Common myeloid progenitor, CD34-positive (primary cell): ENCODE data around the gene TMEM215. TPM values are rescaled to one million over a fixed set of nuclear protein-coding genes. Genes with fewer than 3 reads are reported as not detected.

Experiments used
- CTCF ChIA-PET: fragments of 350-600 bp; sonication (Branson Sonifier 250); formaldehyde crosslinking; loops from one replicate; lab custom pipeline; 2021; ENCODE audit warnings: antibody characterized with exemption; lab: Charles Lee
- POLR2A ChIA-PET: fragments of 350-600 bp; sonication (Branson Sonifier 250); formaldehyde crosslinking; loops from one replicate; lab custom pipeline; 2021; ENCODE audit warnings: antibody characterized with exemption; lab: Charles Lee
- DNase-seq, 3 donors: peaks; one replicate each; pipeline versions ENCODE4 v3.0.0 to v3.0.0-alpha.2; 2013
- H3K27ac ChIP-seq, 2 experiments: 1 replicate in 1 of 2; 2 replicates in 1 of 2; pipeline ENCODE4 v1.7.0; 2013; ENCODE audit warnings: inconsistent platforms in 2 of 2, low read length in 2 of 2, mild to moderate bottlenecking in 2 of 2, low read depth in 1 of 2, moderate library complexity in 1 of 2; ENCODE audit not compliant: severe bottlenecking in 2 of 2, insufficient read depth in 1 of 2, poor library complexity in 1 of 2
- H3K27me3 ChIP-seq, 5 experiments: replicated peaks in 2 of 5; 1 replicate in 3 of 5; 2 replicates in 2 of 5; pipeline versions ENCODE4 v1.6.1 to v1.7.0; 2013; ENCODE audit warnings: low read length in 4 of 5, mild to moderate bottlenecking in 2 of 5, moderate library complexity in 2 of 5, inconsistent platforms in 1 of 5; ENCODE audit not compliant: insufficient read depth in 5 of 5, control insufficient read depth in 4 of 5
- H3K36me3 ChIP-seq, 4 experiments: 1 replicate in 2 of 4; 2 replicates in 2 of 4; pipeline versions ENCODE4 v1.6.1 to v1.7.0; 2013; ENCODE audit warnings: low read length in 3 of 4, control low read depth in 1 of 4, mild to moderate bottlenecking in 1 of 4; ENCODE audit not compliant: control insufficient read depth in 4 of 4, insufficient read depth in 4 of 4
- H3K4me1 ChIP-seq, 4 experiments: 1 replicate in 3 of 4; 2 replicates in 1 of 4; pipeline versions ENCODE4 v1.6.1 to v1.7.1; 2013; ENCODE audit warnings: low read length in 3 of 4, mild to moderate bottlenecking in 3 of 4, control low read depth in 1 of 4, inconsistent platforms in 1 of 4, moderate library complexity in 1 of 4; ENCODE audit not compliant: control insufficient read depth in 4 of 4, insufficient read depth in 4 of 4; ENCODE audit errors: control extremely low read depth in 1 of 4
- H3K4me3 ChIP-seq, 7 experiments: 1 replicate in 4 of 7; 2 replicates in 3 of 7; pipeline versions ENCODE4 v1.5.1 to v1.7.0; 2013; ENCODE audit warnings: mild to moderate bottlenecking in 7 of 7, low read length in 6 of 7, moderate library complexity in 6 of 7, inconsistent platforms in 2 of 7, low read depth in 2 of 7, control low read depth in 1 of 7; ENCODE audit not compliant: insufficient read depth in 4 of 7, control insufficient read depth in 1 of 7; ENCODE audit errors: extremely low read depth in 1 of 7
- H3K9me3 ChIP-seq, 5 experiments: 1 replicate in 4 of 5; 2 replicates in 1 of 5; pipeline versions ENCODE4 v1.6.1 to v1.7.1; 2013; ENCODE audit warnings: low read length in 4 of 5, mild to moderate bottlenecking in 2 of 5, inconsistent platforms in 1 of 5, low read depth in 1 of 5, moderate library complexity in 1 of 5; ENCODE audit not compliant: control insufficient read depth in 4 of 5, insufficient read depth in 2 of 5; ENCODE audit errors: control extremely low read depth in 1 of 5
- WGBS: methylation state at CpG from one replicate; pipeline ENCODE4 v1.1.5; 2013; ENCODE audit not compliant: insufficient coverage; 5-methylcytosine and 5-hydroxymethylcytosine counted together
- polyA plus RNA-seq: library from polyadenylated mRNA; unstranded; fragments of 120-200 nt; gene quantifications from one replicate; pipeline ENCODE4 v1.2.1, GENCODE V29; 2013

Gene TMEM215
- not detected for polyA plus RNA-seq

DNA sequence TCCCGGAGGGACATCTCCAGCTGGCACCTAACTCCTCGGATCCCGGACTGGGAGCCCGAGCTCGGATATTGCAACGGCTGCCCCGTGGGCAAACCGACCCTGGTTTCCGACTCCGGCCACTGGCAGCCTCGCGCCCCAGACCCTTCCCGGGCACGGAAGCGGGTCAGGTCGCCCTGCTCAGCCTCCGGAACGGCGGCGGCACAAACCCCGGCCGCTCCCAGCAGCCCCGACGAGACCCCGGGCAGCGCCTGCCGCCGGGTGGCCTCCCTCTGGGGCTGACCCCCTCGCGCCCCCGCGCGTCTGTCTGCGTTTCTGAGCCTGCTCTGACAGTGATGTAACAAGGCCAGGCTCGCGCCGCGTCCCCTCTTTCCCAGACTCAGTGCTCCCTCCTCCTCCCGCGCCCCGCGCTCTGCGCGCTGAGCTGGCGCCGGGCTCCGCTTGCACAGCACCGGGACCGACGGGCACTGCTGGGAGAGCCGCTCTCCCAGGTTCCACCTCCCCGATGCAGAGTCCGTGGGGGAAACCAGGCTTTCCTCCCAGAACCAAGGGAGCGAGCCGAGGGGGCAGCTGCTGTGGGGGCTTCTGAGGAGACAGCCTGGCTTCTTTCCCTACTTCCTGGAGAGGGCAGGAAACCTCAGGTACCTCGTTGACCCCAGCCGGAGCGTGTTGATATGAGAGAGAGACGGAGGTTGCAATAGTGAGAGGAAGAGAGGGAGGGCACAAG lies at the start of gene TMEM215:
TSS of gene TMEM215 (plus strand) at position 373 of the 724 bp plus-strand sequence. CDS start 644 bp downstream, outside the sequence.
- peak within 1 kb of the TSS in 3 of 7 experiments; percentile 14 to 28 (median 27) for H3K4me3 ChIP-seq
- POLR2A ChIA-PET, result no interaction called here

GRCh38 chr9:32735476-32735875 lies 47.9 kb upstream of the TMEM215 start:
- peaks cover 0 to 5% (median 0%) of the 10 kb centered on the region in 5 experiments for H3K27me3 ChIP-seq
- no peak for DNase-seq
- no peak overlapping the region for H3K27ac ChIP-seq
- no peaks in the 10 kb centered on the region for H3K4me1 ChIP-seq
- H3K36me3 ChIP-seq, result no peaks in the 10 kb centered on the region
- CTCF ChIA-PET, result no interaction called here
- no peaks in the 10 kb centered on the region for H3K9me3 ChIP-seq
- H3K4me3 ChIP-seq, result no peak overlapping the region
- 91% methylated on average over 3 of the region's 3 CpGs for WGBS
- POLR2A ChIA-PET, result no interaction called here

More for the DNA sequence above, at the start of gene TMEM215:
- Histone ChIP-seq H3K27me3 (peaks cover 24 to 79% (median 45%) of the 10 kb centered on the region in 5 experiments), H3K4me1 (peaks cover 0 to 8% (median 4%) of the 10 kb centered on the region in 4 experiments), H3K9me3 (peaks cover 0 to 6% (median 0%) of the 10 kb centered on the region in 5 experiments), H3K36me3 (no peaks in the 10 kb centered on the region), H3K27ac (no peak within 1 kb of the TSS)
- under 1% methylated on average over 32 of the region's 59 CpGs for WGBS
- no peak for DNase-seq
- CTCF ChIA-PET, result no interaction called here

- ChIA-PET CTCF (no interaction called here), POLR2A (interaction anchor here (0.6 kb wide), 1 partner anchor 13 kb away, joined by 6 read pairs; no protein-coding TSS in a partner anchor)
- 100% methylated on average over 1 of the region's 1 CpG for WGBS
- DNase-seq, result no peak
- peaks cover 0 to 7% (median 2%) of the 10 kb centered on the region in 5 experiments for H3K27me3 ChIP-seq
- no peak overlapping the region for H3K27ac ChIP-seq
- H3K4me3 ChIP-seq, result no peak overlapping the region
- no peaks in the 10 kb centered on the region for H3K4me1 ChIP-seq
- no peaks in the 10 kb centered on the region for H3K9me3 ChIP-seq
- no peaks in the 10 kb centered on the region for H3K36me3 ChIP-seq
Measured at GRCh38 chr9:32737378-32737777, 46.0 kb upstream of the TMEM215 start.

GRCh38 chr9:32738501-32739172 lies 44.7 kb upstream of the TMEM215 start:
- 100% methylated on average over 4 of the region's 4 CpGs for WGBS

GRCh38 chr9:32741706-32742105 lies 41.6 kb upstream of the TMEM215 start:
- DNase-seq, result no peak
- CTCF ChIA-PET, result no interaction called here

More at GRCh38 chr9:32738501-32739172, 44.7 kb upstream of the TMEM215 start:
- H3K36me3 ChIP-seq, result no peaks in the 10 kb centered on the region
- H3K27me3 ChIP-seq, result peaks cover 0 to 7% (median 2%) of the 10 kb centered on the region in 5 experiments
- H3K27ac ChIP-seq, result no peak overlapping the region
- ChIA-PET CTCF (no interaction called here), POLR2A (no interaction called here)
- DNase-seq, result no peak
- no peak overlapping the region for H3K4me3 ChIP-seq
- no peaks in the 10 kb centered on the region for H3K4me1 ChIP-seq
- H3K9me3 ChIP-seq, result peaks cover 0 to 2% (median 0%) of the 10 kb centered on the region in 5 experiments

GRCh38 chr9:32742296-32742695 lies 41.0 kb upstream of the TMEM215 start:
- DNase-seq, result no peak

More at GRCh38 chr9:32741706-32742105, 41.6 kb upstream of the TMEM215 start:
- 65% methylated on average over 4 of the region's 4 CpGs for WGBS
- Histone ChIP-seq H3K4me3 (no peak overlapping the region), H3K4me1 (no peaks in the 10 kb centered on the region), H3K27me3 (peaks cover 0 to 7% (median 2%) of the 10 kb centered on the region in 5 experiments), H3K9me3 (peaks cover 0 to 9% (median 0%) of the 10 kb centered on the region in 5 experiments), H3K36me3 (no peaks in the 10 kb centered on the region), H3K27ac (no peak overlapping the region)
- POLR2A ChIA-PET, result no interaction called here

GRCh38 chr9:32748013-32748412 lies 35.3 kb upstream of the TMEM215 start:
- ChIA-PET CTCF (no interaction called here), POLR2A (no interaction called here)
- no peak for DNase-seq
- Histone ChIP-seq H3K27me3 (no peaks in the 10 kb centered on the region), H3K9me3 (peaks cover 0 to 9% (median 0%) of the 10 kb centered on the region in 5 experiments), H3K4me3 (no peak overlapping the region), H3K36me3 (no peaks in the 10 kb centered on the region), H3K4me1 (no peaks in the 10 kb centered on the region), H3K27ac (no peak overlapping the region)
- 80% methylated on average over 1 of the region's 2 CpGs for WGBS

More at GRCh38 chr9:32742296-32742695, 41.0 kb upstream of the TMEM215 start:
- CTCF ChIA-PET, result no interaction called here
- WGBS, result 90% methylated on average over 2 of the region's 2 CpGs
- no peak overlapping the region for H3K4me3 ChIP-seq
- H3K27me3 ChIP-seq, result peaks cover 0 to 7% (median 2%) of the 10 kb centered on the region in 5 experiments
- H3K27ac ChIP-seq, result no peak overlapping the region
- H3K4me1 ChIP-seq, result no peaks in the 10 kb centered on the region
- H3K9me3 ChIP-seq, result peaks cover 0 to 9% (median 0%) of the 10 kb centered on the region in 5 experiments
- POLR2A ChIA-PET, result no interaction called here
- no peaks in the 10 kb centered on the region for H3K36me3 ChIP-seq
